GM11168 (cell line): ENCODE measurements around the gene MUC12.
"Not testable (repeated sequence)": the region's sequence is repeated elsewhere in the genome, so short reads cannot be mapped to it uniquely, and the experiment has no call there.

ENCODE experiments used
- in situ Hi-C: fragments of 300-500 bp; cut with MboI; formaldehyde crosslinking; loops from one replicate; pipeline ENCODE4 v1.12.0; 2022; ENCODE audit warnings: low sequenced_read_pairs; ENCODE audit not compliant: unreplicated experiment

MUC12 gene

DNA sequence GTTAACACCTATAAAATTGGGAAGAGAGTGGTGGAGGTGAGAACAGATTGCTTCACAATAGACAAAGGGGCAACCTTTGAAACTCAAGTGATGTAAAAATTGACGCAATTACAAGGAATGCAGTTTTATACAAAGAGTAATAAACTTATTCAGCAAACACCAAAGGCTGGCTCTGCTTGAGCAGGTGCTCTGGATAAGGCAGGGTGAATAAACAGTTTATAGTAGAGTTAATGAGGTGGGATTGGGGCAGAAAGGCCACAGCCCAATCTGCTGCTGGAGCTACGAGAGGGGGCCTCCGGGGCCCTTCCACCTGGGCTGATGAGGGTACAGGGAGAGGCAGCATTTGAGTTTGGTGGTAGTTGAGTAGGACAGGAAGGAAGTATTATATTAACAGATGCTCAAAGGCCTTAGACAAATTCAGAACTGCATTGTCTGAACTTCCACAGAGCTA lies 6.0 kb downstream of the MUC12 start:
- in situ Hi-C loops, result no loop called here

DNA sequence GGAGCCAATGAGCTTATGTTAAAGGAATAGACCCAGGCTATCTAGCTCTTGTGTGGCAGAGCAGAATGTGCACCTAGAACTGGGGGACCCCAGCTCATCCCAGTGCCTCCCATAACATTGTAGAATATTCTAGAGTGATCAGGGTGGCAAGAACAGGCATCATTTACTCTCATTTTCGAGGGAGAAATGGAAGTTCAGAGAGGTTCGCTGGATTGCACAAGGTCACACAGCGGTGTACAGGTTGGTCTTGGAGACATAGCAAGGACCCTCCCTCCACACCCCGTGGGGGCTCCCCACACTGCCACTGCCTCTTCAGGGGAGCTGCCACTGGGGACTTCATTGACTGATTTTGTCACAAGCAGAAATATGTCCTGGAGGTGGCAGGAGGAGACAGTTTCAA lies 8.9 kb downstream of the MUC12 start:
- in situ Hi-C loops, result no loop called here

DNA sequence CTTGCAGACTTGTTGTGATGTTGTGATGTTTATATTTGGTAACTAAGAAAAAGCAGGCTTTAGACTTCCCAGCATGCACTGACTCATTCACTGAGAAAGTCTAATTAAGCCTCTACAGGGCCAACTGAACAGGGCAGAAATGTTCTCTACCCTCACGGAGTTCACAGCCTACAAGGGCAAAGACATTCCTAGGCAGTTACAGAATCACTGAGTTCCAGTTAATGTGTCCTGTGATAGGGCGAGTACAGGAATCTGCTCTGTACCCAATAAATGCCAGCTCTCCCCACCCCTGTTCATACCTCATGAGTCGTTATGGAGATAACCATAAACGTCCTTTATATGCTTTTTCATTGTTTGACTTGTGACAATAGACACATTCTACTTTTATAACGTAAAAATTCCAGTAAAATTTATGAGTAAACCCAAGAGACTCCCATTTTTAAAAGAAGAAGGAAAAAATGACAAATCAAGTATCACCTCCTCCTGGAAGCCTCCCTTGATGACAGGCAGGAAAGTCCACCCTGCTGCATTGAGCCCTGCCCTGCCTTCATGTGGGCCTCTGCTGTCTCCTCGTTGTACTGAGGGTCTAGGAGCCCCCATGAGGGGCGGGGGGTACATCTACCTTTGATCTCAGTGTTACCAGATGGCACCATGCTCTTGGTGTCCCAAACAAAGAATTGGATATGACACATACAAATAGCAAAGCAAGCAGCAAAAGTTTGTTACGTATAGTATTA lies 14.3 kb downstream of the MUC12 start:
- in situ Hi-C loops, result no loop called here

DNA sequence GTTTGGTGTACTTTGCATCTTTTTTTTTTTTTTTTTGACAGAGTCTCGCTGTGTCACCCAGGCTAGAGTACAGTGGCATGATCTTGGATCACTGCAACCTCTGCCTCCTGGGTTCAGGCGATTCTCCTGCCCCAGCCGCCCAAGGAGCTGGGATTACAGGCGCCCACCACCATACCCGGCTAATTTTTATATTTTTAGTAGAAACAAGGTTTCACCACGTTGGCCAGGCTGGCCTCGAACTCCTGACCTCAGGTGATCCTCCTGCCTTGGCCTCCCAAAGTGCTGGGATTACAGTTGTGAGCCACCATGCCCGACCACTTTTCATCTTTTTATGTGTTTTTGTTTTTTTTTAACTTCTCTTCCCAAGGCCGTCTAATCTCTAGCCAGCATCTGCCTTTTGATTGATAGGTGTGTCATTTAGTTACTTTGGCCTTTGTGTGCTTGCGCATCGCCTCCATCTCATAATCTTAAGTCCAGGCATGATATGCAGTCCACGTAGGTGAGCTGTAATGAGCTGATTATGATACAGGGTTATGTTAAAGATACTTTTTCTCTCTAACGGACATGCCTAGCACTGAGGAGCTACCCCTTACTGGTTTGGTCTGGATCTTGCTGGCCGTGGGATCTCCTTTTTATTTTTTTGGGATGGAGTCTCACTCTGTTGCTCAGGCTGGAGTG lies 15.0 kb downstream of the MUC12 start:
- in situ Hi-C loops, result not testable (repeated sequence)

DNA sequence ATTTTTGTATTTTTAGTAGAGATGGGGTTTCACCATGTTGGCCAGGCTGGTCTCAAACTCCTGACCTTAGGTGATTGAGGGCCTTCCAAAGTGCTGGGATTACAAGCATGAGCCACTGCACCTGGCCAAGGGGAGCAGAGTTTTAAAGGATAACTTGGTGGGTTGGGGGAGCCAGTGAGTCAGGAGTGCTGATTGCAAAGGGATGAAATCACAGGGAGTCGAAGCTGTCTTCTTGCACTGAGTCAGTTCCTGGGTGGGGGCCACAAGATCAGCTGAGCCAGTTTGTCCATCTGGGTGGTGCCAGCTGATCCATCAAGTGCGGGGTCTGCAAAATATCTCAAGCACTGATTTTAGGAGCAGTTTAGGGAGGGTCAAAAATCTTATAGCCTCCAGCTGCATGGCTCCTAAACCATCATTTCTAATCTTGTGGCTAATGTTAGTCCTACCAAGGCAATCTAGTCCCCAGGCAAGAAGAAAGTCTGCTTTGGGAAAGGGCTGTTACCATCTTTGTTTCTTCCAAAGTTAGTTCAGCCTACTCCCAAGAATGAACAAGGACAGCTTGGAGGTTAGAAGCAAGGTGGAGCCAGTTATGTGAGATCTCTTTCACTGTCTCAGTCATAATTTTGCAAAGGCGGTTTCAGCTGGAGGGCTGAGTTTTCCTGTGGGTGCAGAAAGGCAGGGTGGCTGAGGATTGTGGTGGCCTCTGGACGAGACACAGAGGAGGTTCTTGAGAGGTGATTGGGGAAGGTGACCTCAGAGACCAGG lies 15.8 kb downstream of the MUC12 start:
- in situ Hi-C loops, result not testable (repeated sequence)

DNA sequence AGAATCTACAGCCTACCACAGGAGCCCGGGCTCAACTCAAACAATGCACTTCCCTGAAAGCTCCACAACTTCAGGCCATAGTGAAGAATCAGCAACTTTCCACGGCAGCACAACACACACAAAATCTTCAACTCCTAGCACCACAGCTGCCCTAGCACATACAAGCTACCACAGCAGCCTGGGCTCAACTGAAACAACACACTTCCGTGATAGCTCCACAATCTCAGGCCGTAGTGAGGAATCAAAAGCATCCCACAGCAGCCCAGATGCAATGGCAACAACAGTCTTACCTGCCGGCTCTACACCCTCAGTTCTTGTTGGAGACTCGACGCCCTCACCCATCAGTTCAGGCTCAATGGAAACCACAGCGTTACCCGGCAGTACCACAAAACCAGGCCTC lies 22.3 kb downstream of the MUC12 start:
- in situ Hi-C loops, result no loop called here

DNA sequence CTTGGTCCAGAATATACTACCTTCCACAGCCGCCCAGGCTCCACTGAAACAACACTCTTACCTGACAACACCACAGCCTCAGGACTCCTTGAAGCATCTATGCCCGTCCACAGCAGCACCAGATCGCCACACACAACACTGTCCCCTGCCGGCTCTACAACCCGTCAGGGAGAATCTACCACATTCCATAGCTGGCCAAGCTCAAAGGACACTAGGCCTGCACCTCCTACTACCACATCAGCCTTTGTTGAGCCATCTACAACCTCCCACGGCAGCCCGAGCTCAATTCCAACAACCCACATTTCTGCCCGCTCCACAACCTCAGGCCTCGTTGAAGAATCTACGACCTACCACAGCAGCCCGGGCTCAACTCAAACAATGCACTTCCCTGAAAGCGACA lies 22.9 kb downstream of the MUC12 start:
- in situ Hi-C loops, result not testable (repeated sequence)

DNA sequence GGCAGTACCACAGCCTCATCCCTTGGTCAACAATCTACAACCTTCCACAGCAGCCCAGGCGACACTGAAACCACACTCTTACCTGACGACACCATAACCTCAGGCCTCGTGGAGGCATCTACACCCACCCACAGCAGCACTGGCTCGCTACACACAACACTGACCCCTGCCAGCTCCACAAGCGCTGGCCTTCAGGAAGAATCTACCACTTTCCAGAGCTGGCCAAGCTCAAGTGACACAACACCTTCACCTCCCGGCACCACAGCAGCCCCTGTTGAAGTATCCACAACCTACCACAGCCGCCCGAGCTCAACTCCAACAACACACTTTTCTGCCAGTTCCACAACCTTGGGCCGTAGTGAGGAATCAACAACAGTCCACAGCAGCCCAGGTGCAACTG lies 25.3 kb downstream of the MUC12 start:
- in situ Hi-C loops, result not testable (repeated sequence)

DNA sequence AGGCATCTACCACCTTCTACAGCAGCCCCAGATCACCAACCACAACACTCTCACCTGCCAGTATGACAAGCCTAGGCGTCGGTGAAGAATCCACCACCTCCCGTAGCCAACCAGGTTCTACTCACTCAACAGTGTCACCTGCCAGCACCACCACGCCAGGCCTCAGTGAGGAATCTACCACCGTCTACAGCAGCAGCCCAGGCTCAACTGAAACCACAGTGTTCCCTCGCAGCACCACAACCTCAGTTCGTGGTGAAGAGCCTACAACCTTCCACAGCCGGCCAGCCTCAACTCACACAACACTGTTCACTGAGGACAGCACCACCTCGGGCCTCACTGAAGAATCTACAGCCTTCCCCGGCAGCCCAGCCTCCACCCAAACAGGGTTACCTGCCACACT lies 29.2 kb downstream of the MUC12 start:
- in situ Hi-C loops, result not testable (repeated sequence)

DNA sequence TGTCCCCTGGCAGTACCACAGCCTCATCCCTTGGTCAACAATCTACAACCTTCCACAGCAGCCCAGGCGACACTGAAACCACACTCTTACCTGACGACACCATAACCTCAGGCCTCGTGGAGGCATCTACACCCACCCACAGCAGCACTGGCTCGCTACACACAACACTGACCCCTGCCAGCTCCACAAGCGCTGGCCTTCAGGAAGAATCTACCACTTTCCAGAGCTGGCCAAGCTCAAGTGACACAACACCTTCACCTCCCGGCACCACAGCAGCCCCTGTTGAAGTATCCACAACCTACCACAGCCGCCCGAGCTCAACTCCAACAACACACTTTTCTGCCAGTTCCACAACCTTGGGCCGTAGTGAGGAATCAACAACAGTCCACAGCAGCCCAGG lies 30.0 kb downstream of the MUC12 start:
- in situ Hi-C loops, result not testable (repeated sequence)

DNA sequence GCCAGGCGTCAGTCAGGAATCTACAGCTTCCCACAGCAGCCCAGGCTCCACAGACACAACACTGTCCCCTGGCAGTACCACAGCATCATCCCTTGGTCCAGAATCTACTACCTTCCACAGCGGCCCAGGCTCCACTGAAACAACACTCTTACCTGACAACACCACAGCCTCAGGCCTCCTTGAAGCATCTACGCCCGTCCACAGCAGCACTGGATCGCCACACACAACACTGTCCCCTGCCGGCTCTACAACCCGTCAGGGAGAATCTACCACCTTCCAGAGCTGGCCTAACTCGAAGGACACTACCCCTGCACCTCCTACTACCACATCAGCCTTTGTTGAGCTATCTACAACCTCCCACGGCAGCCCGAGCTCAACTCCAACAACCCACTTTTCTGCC lies 30.7 kb downstream of the MUC12 start:
- in situ Hi-C loops, result not testable (repeated sequence)

DNA sequence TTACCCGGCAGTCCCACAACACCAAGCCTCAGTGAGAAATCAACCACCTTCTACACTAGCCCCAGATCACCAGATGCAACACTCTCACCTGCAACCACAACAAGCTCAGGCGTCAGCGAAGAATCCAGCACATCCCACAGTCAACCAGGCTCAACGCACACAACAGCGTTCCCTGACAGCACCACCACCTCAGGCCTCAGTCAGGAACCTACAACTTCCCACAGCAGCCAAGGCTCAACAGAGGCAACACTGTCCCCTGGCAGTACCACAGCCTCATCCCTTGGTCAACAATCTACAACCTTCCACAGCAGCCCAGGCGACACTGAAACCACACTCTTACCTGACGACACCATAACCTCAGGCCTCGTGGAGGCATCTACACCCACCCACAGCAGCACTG lies 33.0 kb downstream of the MUC12 start:
- in situ Hi-C loops, result not testable (repeated sequence)

DNA sequence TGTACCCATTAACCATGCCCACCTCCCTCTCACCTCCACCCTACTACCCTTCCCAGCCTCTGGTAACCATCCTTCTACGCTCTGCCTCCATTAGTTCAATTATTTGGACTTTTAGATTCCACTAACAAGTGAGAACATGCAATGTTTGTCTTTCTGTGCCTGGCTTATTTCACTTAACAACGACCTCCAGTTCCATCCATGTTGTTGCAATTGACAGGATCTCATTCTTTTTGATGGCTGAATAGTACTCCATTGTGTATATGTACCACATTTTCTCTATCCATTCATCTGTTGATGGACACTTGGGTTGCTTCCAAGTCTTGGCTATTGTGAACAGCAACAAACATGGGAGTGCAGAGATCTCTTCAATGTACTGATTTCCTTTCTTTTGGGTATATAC lies 38.0 kb downstream of the MUC12 start:
- in situ Hi-C loops, result not testable (repeated sequence)

DNA sequence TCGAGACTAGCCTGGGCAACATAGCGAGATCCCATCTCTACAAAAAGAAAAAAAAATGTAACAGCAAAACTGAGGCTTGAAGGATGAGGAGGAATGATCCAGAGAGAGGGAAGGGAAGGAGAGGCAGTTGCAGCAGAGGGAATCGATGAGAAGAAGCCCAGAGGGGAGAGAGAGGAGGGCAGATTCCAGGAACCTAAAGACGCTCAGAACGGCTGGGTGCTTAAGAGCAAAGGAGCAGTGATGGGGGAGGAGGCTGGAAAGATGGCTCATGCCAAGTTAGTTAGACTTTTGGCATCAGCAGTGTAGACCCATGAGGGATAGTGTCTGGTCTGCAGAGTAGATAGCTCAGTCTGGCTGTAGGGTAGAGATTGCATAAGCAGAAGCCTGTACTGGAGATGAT lies 40.3 kb downstream of the MUC12 start:
- in situ Hi-C loops, result no loop called here

DNA sequence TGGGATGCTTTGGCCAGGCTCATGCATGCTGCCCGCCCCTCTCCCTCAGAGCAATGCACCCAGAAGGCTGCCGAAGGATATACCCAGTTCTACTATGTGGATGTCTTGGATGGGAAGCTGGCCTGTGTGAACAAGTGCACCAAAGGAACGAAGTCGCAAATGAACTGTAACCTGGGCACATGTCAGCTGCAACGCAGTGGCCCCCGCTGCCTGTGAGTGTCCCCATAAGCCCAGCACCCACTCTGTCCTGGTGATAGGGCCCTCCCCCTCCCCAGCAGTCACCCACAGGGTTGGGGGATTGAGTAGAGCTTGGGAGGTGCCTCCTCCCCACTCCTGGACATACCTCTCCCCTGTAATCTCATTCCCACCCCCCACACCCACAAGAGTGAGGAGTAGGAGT lies 43.6 kb downstream of the MUC12 start:
- in situ Hi-C loops, result no loop called here

DNA sequence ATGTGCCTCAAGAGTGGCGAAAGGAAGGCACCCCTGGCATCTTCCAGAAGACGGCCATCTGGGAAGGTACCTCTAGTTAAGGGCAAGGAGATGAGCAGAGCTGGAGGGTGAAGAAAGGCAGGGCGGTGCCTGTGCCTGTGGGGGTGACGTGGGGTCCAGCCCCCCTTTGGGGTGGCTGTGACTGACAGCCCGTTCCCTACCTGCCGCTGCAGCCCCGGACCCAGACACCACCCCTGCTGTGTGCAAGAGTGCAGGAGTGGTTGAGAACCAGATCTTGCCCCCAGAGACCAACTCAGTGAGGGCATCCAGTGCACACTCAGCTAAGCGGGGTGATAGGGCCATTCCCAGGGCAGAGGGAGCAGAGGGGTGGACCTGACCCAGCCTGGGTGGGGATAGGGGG lies 46.3 kb downstream of the MUC12 start:
- in situ Hi-C loops, result no loop called here

DNA sequence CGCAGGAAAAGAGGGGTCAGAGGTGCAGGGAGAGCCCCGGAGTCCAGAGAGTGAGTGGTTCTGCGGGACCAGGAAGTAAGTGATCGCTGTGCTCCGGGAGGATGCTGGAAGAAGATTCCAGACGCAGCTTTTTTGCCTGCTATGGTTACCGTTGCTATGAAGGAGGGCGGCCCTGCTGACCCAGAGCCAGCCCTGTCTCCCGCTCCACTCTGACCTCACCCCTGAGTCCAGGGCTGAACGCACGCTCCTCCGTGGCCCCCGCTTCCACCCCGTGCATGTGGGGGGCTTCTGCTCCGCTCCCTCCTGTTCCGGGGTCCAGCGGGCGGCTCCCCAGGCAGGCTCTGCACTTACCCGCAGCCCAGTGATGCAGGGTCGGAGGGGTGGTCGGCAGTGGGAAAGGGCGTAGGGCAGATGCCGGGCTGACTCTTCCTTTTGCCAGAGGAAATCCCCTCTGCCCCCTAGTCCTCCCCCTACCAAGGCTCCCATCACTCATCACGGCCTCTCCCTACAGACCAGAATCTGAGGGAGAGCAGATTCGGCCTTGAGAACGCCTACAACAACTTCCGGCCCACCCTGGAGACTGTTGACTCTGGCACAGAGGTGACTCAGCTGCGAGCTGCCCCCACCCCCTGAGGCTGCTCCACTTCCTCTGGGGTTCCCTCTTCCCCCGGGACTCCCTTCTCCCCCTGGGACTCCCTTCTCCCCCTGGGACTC lies 47.9 kb downstream of the MUC12 start:
- in situ Hi-C loops, result no loop called here

DNA sequence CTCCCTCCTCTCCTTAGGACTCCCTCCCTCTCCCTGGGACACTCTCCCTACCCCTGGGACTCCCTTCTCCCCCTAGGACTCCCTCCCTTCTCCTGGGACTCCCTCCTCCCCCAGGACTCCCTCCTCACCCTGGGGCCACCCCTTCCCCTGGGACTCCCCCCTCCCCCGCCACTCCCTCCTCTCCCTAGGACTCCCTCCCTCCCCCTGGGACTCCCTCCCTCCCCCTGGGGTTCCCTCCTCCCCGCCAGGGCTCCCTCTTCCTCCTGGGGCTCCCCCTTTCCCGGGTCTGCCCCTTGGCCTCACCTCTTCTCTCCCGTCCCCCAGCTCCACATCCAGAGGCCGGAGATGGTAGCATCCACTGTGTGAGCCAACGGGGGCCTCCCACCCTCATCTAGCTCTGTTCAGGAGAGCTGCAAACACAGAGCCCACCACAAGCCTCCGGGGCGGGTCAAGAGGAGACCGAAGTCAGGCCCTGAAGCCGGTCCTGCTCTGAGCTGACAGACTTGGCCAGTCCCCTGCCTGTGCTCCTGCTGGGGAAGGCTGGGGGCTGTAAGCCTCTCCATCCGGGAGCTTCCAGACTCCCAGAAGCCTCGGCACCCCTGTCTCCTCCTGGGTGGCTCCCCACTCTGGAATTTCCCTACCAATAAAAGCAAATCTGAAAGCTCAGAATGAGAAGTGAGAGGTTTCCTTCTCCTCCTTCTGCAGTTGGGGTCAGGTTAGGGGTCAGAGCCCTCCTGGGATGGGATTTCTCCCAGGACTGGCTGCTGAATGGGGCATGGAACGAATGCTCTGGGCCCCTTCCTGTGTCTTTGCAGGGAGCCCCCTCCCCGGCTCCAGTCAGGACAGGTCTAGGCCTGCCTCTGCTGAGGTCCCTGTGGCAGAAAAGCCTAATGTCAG lies 49.2 kb downstream of the MUC12 start:
- in situ Hi-C loops, result no loop called here

DNA sequence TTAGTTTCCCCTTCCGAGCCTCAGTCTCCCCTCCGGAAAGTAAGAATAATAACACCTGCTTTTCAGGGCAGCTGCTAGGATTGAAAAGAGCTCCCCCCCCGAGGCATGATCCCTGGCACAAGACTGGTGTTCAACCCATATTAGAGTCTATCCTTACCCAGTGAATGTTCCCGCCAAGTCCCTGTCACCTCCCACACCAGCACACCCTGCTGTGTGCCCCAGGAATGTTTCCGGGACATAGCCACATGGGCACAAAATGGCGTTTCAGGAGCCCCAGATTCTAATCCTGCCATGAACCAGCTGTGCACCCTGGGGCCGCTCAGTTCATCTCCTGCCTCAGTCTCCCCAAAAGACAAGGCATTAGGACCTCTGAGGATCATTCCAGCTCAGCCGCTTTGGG lies 51.1 kb downstream of the MUC12 start:
- in situ Hi-C loops, result no loop called here

DNA sequence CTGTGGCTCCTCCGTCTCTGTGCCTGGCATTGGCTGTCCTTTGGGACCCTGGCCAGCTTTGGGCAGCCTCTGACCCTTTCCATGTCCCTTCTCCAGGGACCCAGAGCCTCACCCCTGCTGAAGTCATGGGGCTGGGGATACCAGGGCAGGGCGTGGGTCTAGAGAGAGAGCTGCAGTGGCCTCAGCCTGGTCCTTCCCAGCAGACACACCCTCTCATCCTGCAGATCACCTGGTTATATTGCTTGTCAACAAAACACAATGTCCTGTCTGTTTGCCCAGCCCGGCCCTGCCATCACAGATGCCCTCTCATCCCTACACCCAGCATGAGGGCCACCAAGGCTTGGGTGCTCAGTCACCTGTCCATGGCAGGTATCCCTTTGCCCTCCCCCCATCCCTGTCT lies 52.3 kb downstream of the MUC12 start:
- in situ Hi-C loops, result no loop called here
